Dermis blood vessel endothelial cell (primary cell): Measurements from ENCODE around the gene SIL1. TPM values are rescaled to one million over a fixed set of nuclear protein-coding genes. Genes with fewer than 3 reads are reported as not detected.
"Not testable (repeated sequence)": the region's sequence is repeated elsewhere in the genome, so short reads cannot be mapped to it uniquely, and the experiment has no call there.

ENCODE experiments used
- DNase-seq: peaks from one replicate; pipeline ENCODE4 v3.0.0; 2010
- total RNA-seq: library from RNA; depleted of rRNA; stranded (reverse); fragments of >200 nt; gene quantifications from 2 replicates; pipeline ENCODE4 v1.2.3, GENCODE V29; 2014

Gene SIL1
- total RNA-seq, result 50.3 and 58.0 TPM in 2 replicates

GRCh38 chr5:139197710-139198669 is at the start of gene SIL1:
TSS of gene SIL1 (minus strand) at chr5:139198368. CDS start at chr5:139127843, 70,525 bp downstream.
- peak; percentile 97 for DNase-seq

GRCh38 chr5:139246394-139246793 is 48.2 kb upstream of the SIL1 start:
- peak; percentile 59 for DNase-seq

GRCh38 chr5:139245637-139246339 is 47.6 kb upstream of the SIL1 start:
- DNase-seq, result no peak

DNA sequence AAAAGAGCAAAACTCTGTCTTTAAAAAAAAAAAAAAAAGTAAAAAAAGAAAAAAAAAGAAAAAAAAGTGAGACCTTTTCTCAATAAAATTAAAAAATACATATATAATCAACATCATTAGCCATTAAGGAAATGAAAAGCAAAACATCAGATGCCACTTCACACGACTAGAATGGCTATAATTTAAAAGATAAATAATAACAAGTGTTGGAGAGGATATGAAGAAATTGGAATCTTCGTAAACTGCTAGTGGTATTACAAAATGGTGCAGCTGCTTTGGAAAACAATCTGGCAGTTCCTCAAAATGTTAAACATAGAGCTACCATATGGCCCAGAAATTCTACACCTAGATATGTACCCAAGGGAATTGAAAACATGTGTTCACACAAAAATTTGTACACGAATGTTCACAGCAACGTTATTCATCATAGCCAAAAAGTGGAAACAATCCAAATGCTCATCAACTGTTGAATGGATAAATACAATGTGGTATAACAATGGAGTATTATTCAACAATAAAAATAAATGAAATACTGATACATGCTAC is 45.3 kb upstream of the SIL1 start:
- DNase-seq, result no peak

GRCh38 chr5:139241139-139241538 is 43.0 kb upstream of the SIL1 start:
- no peak for DNase-seq

DNA sequence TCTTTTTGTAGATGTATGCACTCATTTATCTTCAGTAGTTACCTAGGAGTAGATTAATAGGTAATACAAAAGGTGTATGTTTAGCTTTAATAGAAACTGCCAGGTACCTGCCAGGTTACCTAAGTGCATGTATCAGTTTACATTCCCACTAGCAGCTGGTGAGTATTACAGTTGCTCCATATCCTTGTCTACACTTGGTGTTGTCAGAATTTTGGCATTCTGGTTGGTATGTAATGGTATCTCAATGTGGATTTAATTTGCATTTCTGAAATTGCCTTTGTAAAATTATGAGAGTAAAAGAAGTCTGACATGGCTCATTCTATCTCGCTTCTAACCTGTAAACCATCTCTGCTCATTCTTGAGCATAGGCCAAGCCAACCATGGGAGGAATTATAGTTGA is 38.3 kb upstream of the SIL1 start:
- DNase-seq, result no peak

GRCh38 chr5:139232147-139232724 is 34.1 kb upstream of the SIL1 start:
- DNase-seq, result no peak

DNA sequence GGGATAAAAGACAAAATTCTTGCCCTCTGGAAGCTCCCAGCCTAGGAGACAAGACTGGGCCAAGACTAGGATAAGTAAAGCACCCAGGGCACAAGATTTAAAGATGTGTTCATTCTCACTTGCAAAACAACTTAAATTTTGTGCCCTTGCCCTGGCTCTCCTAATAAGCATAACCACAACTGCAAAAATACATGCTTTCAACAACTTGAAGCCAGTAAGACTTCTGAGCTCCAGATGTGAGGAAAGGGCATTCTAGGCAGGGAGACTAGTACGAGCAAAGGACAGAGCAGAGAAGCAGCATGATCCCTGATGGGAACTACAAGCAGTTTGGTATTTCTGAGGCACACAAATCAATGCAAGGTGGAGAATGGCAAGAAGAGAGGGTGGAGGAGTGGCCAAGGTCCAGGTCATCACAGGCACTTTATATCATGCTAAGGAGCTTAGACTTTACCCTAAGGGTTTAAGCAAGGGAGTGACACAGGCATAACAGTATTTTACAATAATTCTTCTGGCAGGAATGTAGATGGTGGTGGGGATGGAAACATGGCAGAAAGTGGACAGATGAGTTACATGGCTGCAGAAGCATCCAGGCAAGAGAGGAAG is 30.1 kb upstream of the SIL1 start:
- DNase-seq, result no peak

DNA sequence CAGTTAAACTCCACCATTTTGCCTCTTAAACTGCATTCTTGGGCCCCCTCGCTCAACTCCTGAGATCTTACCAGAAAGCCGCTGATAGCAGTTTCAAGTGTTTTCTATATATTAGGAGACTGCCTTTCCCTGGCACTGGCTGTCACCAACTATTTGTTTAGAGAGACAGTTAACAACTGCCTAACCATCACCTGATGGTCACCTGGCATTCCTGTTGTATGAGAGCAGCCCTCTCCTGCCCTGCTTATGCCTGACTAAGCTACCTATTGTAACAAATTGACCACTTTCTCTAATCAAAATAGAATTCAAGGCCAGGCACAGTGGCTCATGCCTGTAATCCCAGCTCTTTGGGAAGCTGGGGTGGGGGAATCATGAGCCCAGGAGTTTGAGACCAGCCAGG is 28.0 kb upstream of the SIL1 start:
- DNase-seq, result no peak

DNA sequence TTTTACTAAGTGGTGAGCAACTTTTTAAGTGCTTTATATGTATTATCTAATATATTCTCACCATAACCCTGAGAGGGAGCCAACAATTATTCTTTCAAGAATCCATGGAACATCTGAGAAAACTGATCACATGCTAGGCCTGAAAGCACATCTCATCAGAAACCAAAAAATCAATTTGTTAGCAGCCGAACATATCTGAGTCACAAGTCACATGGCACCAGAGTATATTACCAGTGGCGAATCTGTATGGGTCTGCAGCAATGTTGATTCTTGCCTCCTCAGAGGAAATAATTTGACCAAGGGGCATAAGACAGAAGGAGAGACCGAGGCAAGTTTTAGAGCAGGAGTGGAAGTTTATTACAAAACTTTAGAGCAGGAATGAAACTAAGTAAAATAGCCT is 25.3 kb upstream of the SIL1 start:
- no peak for DNase-seq

DNA sequence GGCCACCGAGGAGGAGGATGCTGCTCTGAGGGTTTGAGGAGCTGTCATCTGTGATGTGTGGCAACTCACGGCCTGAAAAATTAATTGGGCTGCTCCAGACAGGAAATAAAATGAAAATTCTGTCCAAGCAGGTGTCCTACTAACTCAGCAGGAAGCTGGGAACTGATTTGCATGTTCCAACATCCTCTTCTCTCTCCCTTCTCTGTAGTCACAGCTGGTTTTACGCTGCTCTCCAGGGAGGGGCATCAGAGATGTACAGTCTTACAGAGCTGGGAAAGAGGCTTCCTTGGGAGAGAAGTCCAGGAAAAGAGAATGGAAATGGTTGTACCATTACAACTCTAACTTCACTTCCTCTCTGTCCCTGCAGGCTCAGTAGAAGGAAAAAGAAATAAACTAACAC is 24.2 kb upstream of the SIL1 start:
- peak; percentile 30 for DNase-seq

GRCh38 chr5:139218038-139218437 is 19.9 kb upstream of the SIL1 start:
- DNase-seq, result not testable (repeated sequence)

DNA sequence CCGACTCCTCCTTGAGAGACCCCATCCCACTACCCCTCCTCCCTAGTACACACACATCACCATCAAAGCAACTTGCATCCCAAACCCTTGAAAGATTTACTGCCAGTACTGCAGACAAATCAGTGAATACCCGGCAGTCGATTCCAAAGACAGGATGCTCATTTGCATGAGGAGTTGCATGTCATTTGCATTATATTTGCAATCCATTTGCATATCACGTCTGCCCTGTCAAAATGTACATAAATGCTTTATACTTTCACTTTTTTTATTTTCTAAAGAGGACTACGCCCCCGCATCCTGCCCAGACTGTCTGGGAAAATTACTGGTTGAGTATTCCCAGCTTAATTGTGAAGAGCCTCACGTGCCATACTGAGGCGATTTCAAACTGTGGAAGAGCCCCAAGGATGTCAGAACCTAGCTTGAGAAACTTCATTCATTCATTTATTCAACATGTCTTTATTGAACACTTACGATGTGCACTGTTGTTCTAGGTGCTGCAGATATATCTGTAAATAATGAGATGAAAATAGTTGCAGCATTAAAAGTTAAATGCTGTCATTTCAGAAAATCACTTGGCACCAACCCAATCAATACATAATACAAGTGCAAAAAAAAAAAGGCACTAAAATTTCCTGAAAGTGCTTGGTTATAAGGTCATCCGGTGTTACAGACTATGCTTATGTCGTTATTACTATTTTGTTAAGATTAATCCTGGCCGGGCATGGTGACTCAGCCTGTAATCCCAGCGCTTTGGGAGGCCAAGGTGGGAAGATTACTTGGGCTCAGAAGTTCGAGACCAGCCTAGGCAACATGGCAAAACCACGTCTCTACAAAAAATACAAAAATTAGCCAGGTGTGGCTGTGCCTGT is 17.2 kb upstream of the SIL1 start:
- peak; percentile 86 for DNase-seq

DNA sequence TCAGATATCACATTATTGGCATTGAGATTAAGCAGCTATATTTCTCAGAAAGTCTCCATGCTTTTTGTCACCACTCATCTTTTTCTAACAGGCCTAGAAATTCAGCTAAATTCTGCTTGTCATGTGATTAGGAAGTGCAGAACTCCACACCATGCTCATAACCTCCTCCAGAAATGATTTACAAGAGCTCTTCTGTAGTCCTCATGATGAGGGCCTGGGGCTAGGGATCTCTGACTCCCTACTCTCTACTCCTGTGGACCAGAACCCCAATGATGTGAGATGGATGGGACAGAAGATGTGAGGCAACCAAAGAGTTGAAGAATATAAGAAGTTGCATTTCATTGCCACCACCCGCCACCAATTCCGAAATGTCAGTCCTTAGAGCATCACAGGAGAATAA is 16.5 kb upstream of the SIL1 start:
- DNase-seq, result no peak

- DNase-seq, result no peak
Measured at GRCh38 chr5:139212906-139213305, 14.7 kb upstream of the SIL1 start.

DNA sequence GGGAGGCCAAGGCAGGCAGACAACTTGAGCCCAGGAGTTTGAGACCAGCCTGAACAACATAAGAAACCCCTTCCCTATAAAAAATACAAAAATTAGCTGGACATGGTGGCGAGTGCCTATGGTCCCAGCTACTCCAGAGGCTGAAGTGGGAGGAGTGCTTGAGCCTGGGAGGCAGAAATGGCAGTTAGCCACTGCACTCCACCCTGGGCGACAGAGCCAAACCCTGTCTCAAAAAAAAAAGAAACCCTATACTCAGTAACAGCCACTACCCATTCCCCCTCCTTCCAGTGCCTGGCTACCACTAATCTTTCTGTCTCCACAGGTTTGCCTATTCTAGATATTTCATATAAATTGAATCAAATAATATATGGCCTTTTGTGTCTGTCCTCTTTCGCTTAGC is 14.3 kb upstream of the SIL1 start:
- no peak for DNase-seq

- DNase-seq, result no peak
Measured at GRCh38 chr5:139210585-139210984, 12.4 kb upstream of the SIL1 start.

DNA sequence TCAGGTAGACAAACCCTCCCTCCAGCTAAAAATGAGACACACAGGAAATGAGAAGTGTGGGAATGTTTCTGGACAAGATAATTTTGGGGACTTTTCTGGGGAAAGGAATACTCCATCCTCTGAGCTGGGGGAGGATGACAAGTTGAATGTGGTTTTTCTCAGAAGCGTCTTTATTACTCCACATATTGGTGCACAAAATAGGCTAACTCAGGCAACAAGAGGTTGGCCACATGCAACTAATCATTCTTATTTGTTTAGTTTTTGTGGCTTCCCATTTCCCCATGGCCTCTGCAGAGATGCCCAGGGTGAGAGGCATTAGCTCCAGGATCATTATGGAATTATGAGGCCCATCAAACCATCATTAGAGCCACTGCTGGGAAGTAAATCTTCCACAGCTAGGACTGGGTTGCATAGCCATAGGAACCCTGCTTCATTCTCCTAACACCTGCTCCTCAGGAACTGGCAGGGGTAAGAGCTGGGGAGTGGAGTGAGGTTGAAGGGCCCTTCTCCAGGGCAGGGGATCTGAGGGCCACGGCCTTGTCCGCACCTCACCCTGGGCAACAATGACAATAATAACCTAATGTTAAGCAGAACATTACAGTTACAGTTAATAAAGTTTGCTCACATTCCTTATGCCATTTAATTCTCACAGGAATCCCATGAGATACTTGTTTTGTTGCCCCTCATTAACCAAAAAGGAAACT is 9.3 kb upstream of the SIL1 start:
- DNase-seq, result no peak

GRCh38 chr5:139205586-139205985 is 7.4 kb upstream of the SIL1 start:
- no peak for DNase-seq

DNA sequence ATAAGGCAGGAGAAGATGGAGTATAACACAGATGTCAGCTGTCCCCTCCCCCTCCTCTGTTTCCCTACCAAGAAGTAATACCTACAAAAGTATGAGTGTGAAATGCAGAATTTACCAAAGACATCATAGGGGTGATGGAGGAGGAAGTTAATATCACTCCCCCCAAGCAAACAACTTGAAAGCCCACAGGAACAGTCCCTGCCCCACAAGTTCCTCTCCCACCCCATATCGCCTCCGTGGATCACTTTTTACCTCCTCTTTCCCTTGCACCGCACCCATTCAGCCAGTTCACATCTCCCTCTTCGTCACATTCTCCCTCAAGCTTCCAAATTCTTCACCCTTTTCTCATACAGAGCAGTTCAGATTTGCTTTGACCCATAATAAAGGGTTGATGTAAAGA is 7.0 kb upstream of the SIL1 start:
- no peak for DNase-seq

DNA sequence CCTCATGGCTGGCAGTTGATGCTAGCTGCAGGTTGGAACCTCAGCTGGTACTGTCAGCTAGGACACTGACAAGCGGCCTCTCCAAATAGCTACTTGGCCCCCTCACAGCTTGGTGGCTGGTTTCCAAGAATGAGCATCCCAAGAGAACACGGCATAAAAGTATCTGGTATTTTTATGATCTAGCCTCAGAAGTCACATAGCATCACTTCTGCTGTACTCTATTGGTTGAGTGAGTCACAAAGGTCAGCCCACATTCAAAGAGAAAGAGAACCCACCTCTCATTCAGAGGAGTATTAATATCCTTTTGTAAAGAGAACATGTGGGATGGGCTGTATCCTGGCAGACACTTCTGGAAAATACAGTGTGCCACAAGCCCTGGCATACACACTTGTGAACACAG is 6.0 kb upstream of the SIL1 start:
- DNase-seq, result no peak
